ENCODE data around the gene MAJIN.

GRCh38 chr11:65017937-65018336 lies 46.0 kb upstream of the MAJIN start:
- no peak for TF ChIP-seq ARNT (IDR thresholded peaks at IDR 0.05)
- TF ChIP-seq CTCF (IDR thresholded peaks at IDR 0.05 in 2 of 3, conservative IDR thresholded peaks at IDR 0.05 in 1 of 3; ENCODE audit: insufficient read depth in 2 of 3, low read depth in 1 of 3, low read length in 3 of 3) = no peak

All from K562 (cell line).